Stimulated activated CD4-positive, alpha-beta T cell treated with anti-CD3 and anti-CD28 coated beads, Interleukin-2, amount 100 ng/mL, for 24 hours (primary cell): ENCODE measurements around the gene KCTD2.
"Not testable (repeated sequence)": the region's sequence is repeated elsewhere in the genome, so short reads cannot be mapped to it uniquely, and the experiment has no call there.

ENCODE experiments used
- DNase-seq, 2 donors: peaks; one replicate each; pipeline ENCODE4 v3.0.0-alpha.2; 2020

Gene KCTD2

GRCh38 chr17:75059369-75060345 lies 12.6 kb downstream of the KCTD2 start:
- DNase-seq, result no peak

GRCh38 chr17:75060434-75061054 lies 13.5 kb downstream of the KCTD2 start:
- no peak for DNase-seq

GRCh38 chr17:75061055-75061438 lies 14.0 kb downstream of the KCTD2 start:
- no peak for DNase-seq

- DNase-seq, result no peak
Measured at GRCh38 chr17:75061618-75062017, 14.6 kb downstream of the KCTD2 start.

GRCh38 chr17:75063201-75063600 lies 16.2 kb downstream of the KCTD2 start:
- DNase-seq, result no peak

GRCh38 chr17:75063626-75064025 lies 16.6 kb downstream of the KCTD2 start:
- DNase-seq, result no peak

- DNase-seq, result no peak
Measured at GRCh38 chr17:75064040-75064439, 17.0 kb downstream of the KCTD2 start.

- no peak for DNase-seq
Measured at GRCh38 chr17:75064460-75064859, 17.4 kb downstream of the KCTD2 start.

- no peak for DNase-seq
Measured at GRCh38 chr17:75064867-75065561, 18.0 kb downstream of the KCTD2 start.

GRCh38 chr17:75065562-75066151 lies 18.6 kb downstream of the KCTD2 start:
- DNase-seq, result no peak

GRCh38 chr17:75067856-75068255 lies 20.8 kb downstream of the KCTD2 start:
- no peak for DNase-seq

- DNase-seq, result no peak
Measured at GRCh38 chr17:75068750-75069149, 21.7 kb downstream of the KCTD2 start.

- DNase-seq, result no peak
Measured at GRCh38 chr17:75069783-75070182, 22.8 kb downstream of the KCTD2 start.

- DNase-seq, result not testable (repeated sequence)
Measured at GRCh38 chr17:75071478-75072271, 24.6 kb downstream of the KCTD2 start.

- not testable (repeated sequence) for DNase-seq
Measured at GRCh38 chr17:75072909-75073308, 25.9 kb downstream of the KCTD2 start.

GRCh38 chr17:75073618-75074047 lies 26.6 kb downstream of the KCTD2 start:
- no peak for DNase-seq

- DNase-seq, result no peak
Measured at GRCh38 chr17:75074532-75074931, 27.5 kb downstream of the KCTD2 start.

- no peak for DNase-seq
Measured at GRCh38 chr17:75075597-75076336, 28.7 kb downstream of the KCTD2 start.

- no peak for DNase-seq
Measured at GRCh38 chr17:75077072-75077495, 30.1 kb downstream of the KCTD2 start.

GRCh38 chr17:75077496-75078283 lies 30.7 kb downstream of the KCTD2 start:
- DNase-seq, result peak; percentile 56 to 63
